ENCODE results near the gene THAP10. TPM values are rescaled to one million over a fixed set of nuclear protein-coding genes. Genes with fewer than 3 reads are reported as not detected.

Gene THAP10
- total RNA-seq, 1 experiment from 2014 or later = 2.5 TPM

DNA sequence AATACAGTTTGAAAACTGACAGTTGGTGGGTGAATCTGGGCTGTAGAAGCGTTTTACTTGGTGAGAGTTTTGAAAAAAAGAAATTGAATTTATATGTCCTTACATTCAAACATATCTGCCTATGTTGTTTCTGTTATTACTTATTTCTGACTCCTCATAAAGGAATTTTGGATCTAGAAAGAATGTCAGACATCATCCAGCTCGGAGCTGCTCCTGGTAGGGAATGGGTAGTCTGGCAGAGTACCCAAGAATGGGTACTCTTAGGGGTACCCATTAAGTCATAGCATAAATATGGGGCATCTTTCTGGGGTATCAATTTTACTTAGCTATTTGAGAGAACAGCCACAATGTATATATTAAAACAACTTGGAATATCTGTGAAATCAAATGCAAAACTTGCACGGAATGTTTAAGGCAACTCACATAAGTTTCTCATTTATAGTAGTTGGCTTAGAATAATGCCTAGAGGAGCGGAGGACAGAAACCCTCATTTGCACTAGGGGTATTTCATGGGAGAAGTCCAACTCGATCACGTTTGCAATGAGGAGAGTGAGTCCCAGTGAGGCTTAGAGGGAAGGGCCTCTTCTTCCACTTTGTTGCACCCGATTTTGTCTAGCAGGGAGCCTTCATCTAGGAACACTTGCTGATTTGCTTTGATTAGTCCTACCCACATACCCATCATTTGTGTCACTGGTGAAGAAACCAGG lies 35.9 kb downstream of the THAP10 start:
- Histone ChIP-seq H3K9ac (ENCODE audit: extremely low read depth, insufficient read length, low read length) (no peak overlapping the region), H3K9me3 (ENCODE audit: control insufficient read depth, low read depth, low read length) (no peaks in the 10 kb centered on the region), H3K4me1 (ENCODE audit: insufficient read depth, low read length) (no peaks in the 10 kb centered on the region), H3K79me1 (ENCODE audit: insufficient read depth, low read depth, low read length, poor library complexity, severe bottlenecking) (no peaks in the 10 kb centered on the region), H4K8ac (replicated peaks; ENCODE audit: insufficient read length, low read depth, low read length) (no peak overlapping the region), H3K4me2 (ENCODE audit: insufficient read depth, insufficient read length, low read length) (no peak overlapping the region), H2AK5ac (ENCODE audit: insufficient read length, low read length) (no peak overlapping the region), H3K56ac (ENCODE audit: insufficient read length, low read depth, low read length) (no peak overlapping the region), H4K5ac (ENCODE audit: insufficient read length, low read depth, low read length) (no peak overlapping the region), H3K18ac (ENCODE audit: insufficient read length, low read depth, low read length) (no peak overlapping the region), H3K23ac (ENCODE audit: insufficient read length, low read depth, low read length) (no peak overlapping the region), H4K91ac (ENCODE audit: insufficient read length, low read depth, low read length) (no peak overlapping the region), H3K23me2 (ENCODE audit: insufficient read length, low read depth, low read length, poor library complexity, severe bottlenecking) (peaks cover 12% of the 10 kb centered on the region), H2BK20ac (ENCODE audit: low read depth, low read length, poor library complexity, severe bottlenecking) (no peak overlapping the region), H3K4ac (ENCODE audit: low read depth, low read length) (no peak overlapping the region), H2BK120ac (ENCODE audit: low read depth, low read length, poor library complexity, severe bottlenecking) (no peak overlapping the region), H4K20me1 (ENCODE audit: control insufficient read depth, insufficient read depth, insufficient read length) (no peaks in the 10 kb centered on the region), H2BK12ac (ENCODE audit: insufficient read length, low read depth, low read length) (no peak overlapping the region), H3K27ac (ENCODE audit: insufficient read length, low read depth, low read length) (no peak overlapping the region), H3K79me2 (ENCODE audit: insufficient read depth, low read length) (no peaks in the 10 kb centered on the region), H3K27me3 (ENCODE audit: insufficient read depth, low read length) (no peaks in the 10 kb centered on the region), H3K14ac (ENCODE audit: insufficient read depth, low read length) (no peak overlapping the region), H2AFZ (ENCODE audit: low read length) (no peak overlapping the region), H3T11ph (ENCODE audit: low read length) (no peak overlapping the region), H2BK15ac (ENCODE audit: low read depth, low read length) (no peak overlapping the region), H2BK5ac (ENCODE audit: insufficient read length, low read length) (no peak overlapping the region)
- WGBS (ENCODE audit: extremely low coverage, insufficient read length, low lambda C conversion rate) = no CpG with 5 or more reads among the region's 7 CpGs
- DNase-seq = no peak
- H3K27ac Mint-ChIP-seq = no peak overlapping the region; a peak in 1 of 7 replicates
- H3K9me3 Mint-ChIP-seq = peaks cover 0 to 2% of the 10 kb centered on the region in 2 experiments; a peak in 1 of 5 replicates
- H3K36me3 Mint-ChIP-seq (ENCODE audit: insufficient read depth in 1 of 3, low read depth in 3 of 3) = peaks cover 5% of the 10 kb centered on the region in 3 experiments
- H3K27me3 Mint-ChIP-seq (ENCODE audit: low read depth) = peaks cover 30% of the 10 kb centered on the region
- TF ChIP-seq, protein P1, sequence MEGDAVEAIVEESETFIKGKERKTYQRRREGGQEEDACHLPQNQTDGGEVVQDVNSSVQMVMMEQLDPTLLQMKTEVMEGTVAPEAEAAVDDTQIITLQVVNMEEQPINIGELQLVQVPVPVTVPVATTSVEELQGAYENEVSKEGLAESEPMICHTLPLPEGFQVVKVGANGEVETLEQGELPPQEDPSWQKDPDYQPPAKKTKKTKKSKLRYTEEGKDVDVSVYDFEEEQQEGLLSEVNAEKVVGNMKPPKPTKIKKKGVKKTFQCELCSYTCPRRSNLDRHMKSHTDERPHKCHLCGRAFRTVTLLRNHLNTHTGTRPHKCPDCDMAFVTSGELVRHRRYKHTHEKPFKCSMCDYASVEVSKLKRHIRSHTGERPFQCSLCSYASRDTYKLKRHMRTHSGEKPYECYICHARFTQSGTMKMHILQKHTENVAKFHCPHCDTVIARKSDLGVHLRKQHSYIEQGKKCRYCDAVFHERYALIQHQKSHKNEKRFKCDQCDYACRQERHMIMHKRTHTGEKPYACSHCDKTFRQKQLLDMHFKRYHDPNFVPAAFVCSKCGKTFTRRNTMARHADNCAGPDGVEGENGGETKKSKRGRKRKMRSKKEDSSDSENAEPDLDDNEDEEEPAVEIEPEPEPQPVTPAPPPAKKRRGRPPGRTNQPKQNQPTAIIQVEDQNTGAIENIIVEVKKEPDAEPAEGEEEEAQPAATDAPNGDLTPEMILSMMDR (conservative IDR thresholded peaks at IDR 0.05) = no peak
- H3K4me1 Mint-ChIP-seq = peaks cover 13 to 16% of the 10 kb centered on the region in 2 experiments
- no peak overlapping the region for H3K4me3 Mint-ChIP-seq

Data from H9 (cell line).